Measurements from ENCODE around the gene MNAT1.
A peak's percentile ranks its signal among the peaks of the same experiment; 100 is the strongest.
"Not testable (repeated sequence)": the region's sequence is repeated elsewhere in the genome, so short reads cannot be mapped to it uniquely, and the experiment has no call there.

MNAT1 gene

DNA sequence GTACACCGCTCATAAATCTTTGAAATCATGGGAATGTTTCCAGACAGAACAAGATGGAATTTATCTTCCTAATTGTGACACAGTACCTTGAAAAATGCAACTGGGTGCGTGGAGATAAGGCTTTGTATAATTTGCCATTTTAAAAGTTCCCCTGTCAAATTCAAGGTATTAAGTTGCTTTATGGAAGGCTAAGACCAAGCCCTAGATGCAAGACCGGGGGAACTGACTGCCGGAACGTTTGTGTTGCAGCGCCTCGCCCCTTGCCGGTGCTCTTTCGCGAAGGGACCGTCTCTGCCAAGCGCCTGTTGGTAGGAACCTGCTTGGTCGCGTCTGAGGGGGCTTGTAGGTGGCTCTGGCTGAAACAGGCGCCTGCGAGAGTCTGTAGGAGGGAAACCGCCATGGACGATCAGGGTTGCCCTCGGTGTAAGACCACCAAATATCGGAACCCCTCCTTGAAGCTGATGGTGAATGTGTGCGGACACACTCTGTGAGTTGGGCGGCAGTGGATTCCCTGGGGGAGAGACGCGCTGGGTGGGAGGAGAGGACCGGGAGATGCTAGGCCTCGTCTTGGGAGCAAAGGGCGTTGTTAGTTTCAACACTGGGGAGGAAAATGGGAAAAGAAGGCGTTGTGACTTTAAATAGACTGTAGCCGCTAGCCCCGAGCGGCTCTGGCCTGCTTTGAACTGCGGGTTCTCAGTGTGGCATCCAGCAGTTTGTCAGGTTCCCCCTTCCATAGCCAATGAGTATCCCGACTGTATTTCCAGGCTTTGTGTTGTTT lies at the start of gene MNAT1:
Gene MNAT1 (plus strand): TSS at position 297 of the 778 bp plus-strand sequence. CDS start 102 bp downstream, at position 399.
- intact Hi-C loops (cut with DNase I) = loop anchor here (1.0 kb wide), 1 partner anchor 247 kb away; the partner anchor contains the start of genes SLC38A6 and TRMT5
- peak; percentile 78 to 97 (median 83) for DNase-seq

DNA sequence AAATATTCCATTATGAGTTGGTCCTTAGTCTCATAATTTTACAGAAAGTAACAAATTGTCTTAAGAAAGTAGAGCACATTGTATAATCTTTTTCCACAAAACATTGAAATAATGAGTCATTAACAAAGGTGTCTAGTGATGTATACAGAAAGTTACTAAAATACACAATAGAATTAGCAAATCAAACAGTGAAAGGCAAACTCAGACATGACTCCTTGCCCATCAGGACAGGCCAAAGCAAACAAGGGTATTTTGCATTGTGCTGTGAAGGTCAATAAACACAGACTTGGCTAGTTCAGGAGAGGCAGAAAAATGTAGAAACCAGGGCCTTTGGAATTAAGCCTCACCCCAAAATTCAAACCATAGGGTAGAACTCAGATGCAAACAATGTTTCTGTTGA lies 47.7 kb upstream of the MNAT1 start:
- intact Hi-C loops (cut with DNase I) = no loop called here
- DNase-seq = no peak

DNA sequence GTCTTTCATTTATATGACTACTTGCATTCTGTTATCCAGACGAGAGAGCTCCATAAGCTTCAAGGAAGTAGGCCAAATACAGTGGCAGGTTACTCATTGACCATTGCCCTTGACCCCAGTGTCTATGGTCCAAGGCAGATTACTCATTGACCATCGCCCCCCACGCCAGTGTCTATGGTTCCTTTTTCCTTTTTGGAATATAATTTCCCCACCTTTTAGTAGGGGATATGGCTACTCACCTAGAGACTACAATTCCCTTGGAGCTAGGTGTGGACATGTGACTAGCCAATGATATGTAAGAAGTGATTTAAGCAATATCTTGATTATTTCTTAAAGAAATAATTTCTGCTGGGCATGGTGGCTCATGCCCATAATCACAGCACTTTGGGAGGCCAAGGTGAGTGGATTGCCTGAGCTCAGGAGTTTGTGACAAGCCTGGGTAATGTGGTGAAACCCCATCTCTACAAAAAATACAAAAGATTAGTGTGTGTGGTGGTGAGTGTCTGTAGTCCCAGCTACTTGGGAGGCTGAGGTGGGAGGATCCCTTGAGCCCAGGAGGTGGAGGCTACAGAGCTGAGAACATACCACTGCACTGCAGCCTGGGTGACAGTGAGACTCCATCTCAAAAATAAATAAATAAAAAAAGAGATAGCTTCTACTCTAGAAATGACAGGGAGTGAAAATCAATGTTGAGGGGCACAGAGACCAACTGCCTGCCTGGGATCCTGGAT lies 43.0 kb upstream of the MNAT1 start:
- no peak for DNase-seq
- intact Hi-C loops (cut with DNase I) = no loop called here

DNA sequence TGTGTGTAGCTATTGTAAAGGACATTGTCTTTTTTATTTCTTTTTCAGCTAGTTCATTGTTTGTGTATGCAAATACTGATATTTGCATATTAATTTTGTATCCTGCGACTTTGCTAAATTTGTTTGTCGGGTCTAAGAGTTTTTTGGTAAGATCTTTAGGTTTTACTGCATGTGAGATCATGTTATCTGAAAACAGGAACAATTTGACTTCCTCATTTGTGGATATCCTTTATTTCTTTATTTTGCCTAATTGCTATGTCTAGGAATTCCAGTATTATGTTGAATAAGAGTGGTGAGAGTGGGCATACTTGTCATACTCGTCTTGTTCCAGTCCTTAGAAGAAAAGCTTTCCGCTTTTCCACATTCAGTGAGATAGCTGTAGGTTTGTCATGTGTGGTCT lies 39.2 kb upstream of the MNAT1 start:
- no peak for DNase-seq
- intact Hi-C loops (cut with DNase I) = no loop called here

DNA sequence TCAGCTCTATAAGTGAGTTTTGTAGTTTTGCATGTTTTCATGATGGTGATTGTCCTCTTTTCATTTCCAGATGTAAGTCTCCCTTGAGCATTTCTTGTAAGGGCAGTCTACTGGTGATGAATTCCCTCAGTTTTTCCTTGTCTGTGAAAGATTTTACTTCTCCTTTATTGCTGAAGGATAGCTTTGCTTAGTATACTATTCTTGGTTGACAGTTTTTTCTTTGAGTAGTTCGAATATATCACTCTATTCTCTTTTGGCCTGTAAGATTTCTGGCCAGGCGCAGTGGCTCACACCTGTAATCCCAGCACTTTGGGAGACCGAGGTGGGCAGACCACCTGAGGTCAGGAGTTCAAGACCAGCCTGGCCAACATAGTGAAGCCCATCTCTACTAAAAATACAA lies 34.0 kb upstream of the MNAT1 start:
- DNase-seq = no peak
- intact Hi-C loops (cut with DNase I) = no loop called here

DNA sequence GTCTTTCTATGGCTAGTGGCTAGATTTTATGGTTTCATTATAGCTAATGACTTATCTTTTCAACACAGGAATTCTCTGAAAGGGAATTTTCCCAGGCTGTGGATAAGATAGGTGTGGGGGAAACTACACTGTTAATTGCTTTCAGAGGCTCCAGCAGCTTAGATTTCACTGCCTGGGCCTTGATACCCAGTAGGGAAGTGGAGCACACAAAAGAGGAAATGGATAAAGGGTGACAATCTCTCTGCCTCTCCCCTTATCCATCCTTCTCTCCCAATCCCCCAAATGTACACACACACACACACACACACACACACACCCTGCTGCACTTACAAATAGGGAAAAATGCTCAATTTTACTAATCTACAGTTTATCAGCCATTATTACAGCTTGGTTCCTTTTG lies 29.5 kb upstream of the MNAT1 start:
- intact Hi-C loops (cut with DNase I) = no loop called here
- no peak for DNase-seq

DNA sequence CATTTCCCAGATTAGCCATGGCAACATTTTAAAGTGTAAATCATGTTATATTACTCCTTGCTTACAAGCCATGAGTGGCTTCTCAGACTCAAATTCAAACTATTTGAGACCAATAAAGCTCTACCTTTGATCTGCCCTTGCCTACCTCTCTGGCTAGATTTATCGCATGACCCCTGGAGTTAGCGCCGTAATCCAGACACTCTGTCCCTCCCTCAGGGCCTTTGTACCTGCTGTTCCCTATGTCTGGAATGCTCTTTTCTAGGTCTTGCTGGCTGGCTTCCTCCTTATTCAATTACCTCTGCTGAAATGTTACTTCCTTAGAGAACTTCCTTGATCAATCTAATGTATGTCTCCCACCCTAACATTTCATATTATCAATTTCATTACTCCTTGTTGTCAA lies 26.7 kb upstream of the MNAT1 start:
- intact Hi-C loops (cut with DNase I) = no loop called here
- no peak for DNase-seq

DNA sequence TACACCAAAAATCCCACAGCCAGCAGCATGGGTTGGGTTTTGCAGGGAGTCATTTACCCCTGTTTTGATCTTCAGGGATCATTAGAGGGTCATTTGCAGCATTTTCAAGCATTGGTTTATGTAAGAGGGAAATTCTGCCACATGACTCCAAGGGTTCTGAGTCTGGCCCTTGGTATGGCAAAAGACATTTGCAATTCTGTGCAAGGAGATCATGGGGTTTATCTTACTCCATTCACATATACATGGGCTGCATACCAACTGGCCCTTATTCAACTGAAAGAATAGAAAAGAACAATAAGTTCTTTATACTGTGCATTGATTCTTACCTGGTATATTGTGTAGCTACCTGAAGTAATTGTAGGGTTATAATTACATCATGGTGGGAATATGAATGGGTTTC lies 24.1 kb upstream of the MNAT1 start:
- intact Hi-C loops (cut with DNase I) = no loop called here
- DNase-seq = no peak

DNA sequence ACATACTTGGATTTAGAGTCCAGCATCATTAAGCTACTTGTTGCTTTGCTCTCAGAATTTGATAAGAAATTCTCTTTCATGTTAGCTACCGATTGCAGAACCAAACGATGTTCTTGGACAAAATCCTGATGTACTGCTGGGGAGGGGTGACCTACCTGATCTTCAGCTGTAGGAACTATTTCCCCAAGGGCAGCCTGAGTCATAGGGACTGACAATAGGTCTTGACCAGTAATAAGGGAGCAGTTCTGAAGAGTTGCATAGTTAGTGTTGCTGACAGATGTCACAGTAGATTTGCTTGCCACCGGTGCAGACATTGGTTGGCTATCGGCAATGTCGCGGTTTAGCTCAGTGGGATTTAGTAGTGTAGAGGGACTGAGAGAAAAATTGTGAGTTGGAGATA lies 21.0 kb upstream of the MNAT1 start:
- intact Hi-C loops (cut with DNase I) = no loop called here
- DNase-seq = no peak

DNA sequence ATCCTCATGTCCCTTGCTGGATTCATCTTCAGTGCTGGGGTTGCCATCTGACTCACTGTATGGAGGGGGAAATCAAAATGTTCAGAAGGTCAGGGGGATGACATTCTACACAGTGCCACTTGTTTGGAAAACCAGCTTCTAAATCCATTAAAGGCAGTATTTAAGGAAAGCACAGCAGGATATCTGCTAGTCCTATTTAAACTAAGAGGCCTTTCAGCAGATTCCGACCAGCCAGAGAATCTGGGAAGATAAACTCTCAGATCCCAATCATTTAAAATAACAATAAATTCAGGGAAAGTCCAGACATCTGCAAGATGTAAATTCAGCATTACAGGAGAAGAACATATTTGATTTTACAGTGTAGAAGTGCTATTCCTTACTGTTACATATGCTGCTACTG lies 14.2 kb upstream of the MNAT1 start:
- intact Hi-C loops (cut with DNase I) = no loop called here
- no peak for DNase-seq

DNA sequence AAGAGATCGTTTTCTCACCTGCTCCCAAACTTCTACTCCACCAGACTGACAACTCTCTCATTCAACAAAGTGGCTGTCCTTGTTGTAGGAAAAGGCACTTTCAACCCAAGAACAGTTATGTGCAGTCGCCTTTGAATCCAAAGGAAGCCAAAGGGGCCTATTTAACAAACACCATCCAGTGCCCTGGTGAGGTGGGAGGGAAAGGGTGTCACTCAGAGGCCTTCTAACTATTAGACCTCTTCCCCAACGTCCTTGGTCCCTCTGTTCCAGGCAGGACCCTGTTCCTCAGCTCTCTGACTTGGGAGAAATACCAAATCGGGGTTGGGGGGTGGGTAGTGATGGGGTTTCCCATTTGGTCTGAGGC lies 13.6 kb upstream of the MNAT1 start:
- DNase-seq = no peak
- intact Hi-C loops (cut with DNase I) = no loop called here

DNA sequence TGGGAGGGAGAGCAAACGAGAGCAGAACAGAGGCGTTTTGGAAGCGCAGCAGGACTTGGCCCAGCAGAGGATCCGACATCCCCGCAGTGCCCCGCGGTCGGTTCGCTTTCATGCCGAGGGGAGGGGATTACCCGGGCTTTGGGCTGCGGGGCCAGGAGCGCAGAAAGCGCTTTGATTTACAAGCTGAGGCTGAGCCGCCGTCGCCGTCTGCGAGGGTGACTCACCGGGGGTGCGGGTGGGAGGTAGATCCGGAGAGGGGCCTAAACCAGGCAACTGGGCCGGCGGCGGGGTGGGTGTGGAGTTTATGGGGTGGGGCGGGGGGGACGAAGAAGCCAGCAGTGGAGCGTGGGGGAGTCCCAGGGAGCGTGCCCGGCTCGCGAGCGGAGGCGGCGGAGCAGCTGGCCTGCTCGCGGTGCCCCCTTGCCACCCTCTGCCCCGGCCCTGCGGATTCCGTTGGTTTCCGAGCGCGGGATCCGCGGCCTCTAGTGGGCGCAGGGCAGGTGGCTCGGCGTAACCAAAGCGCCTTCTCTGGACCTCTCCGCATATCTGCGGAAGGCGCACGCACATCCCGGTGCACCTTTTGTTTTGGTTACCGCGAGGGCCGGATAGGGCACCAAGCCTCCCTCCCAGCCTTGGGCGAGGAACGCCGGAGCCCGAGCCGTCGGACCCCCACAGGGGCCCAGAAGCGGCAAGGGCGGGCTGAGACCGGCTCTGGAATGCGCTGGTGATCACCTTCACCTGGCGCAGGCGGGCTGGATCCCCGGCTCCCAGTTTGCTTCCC lies 13.0 kb upstream of the MNAT1 start:
- DNase-seq = peak; percentile 14 to 90 (median 32)
- intact Hi-C loops (cut with DNase I) = no loop called here

DNA sequence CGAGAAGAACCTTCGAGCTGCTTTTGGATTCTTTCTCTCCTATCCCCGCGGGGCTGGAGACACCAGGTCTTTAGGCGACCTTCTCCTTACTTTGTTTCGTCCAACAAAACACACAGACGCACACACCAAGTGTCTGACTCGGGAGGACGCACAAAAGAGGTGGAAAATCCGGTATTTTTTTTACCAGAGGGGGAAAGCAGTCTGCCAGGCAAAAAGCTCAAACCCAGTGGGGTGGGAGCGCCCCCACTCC lies 12.5 kb upstream of the MNAT1 start:
- intact Hi-C loops (cut with DNase I) = no loop called here
- no peak for DNase-seq

DNA sequence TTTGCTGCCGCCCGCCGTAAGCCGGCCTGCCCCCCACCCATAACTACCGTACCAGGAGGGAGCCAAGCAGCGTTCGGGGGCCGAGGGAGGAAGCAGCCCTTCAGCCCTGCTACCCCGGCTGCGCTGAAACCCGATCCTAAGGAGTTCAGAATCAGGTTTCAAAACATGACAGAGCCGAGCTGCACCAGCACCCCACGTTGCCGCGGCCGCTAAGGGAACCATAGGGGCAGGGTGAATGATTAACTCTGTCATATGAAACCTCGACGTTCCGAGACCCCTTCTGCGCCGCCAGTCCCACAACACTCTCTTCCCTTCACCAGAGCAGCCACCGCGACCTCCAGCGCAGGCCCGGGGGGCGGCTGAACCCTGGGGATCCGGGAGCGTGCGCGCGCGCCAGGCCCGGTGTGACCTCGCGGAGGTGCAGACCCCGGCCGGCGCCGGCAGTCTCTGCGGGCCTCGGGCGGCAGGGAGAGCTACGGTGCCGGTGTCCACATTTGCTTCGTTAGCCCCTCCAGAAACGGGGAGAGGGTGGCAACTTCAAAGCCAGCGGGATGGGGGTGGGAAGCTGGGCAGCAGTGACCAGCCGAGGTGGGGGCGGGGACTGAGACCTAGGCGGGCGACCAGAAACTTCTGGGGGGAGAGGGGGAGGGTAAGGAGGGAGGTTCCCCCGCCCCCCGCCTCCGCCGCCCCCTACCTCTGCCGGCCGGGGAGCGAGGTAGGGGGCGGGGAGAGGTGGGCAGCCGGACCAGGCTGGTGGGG lies 12.0 kb upstream of the MNAT1 start:
- intact Hi-C loops (cut with DNase I) = no loop called here
- DNase-seq = peak in 6 of 10 donors; percentile 4 to 81 (median 42)

DNA sequence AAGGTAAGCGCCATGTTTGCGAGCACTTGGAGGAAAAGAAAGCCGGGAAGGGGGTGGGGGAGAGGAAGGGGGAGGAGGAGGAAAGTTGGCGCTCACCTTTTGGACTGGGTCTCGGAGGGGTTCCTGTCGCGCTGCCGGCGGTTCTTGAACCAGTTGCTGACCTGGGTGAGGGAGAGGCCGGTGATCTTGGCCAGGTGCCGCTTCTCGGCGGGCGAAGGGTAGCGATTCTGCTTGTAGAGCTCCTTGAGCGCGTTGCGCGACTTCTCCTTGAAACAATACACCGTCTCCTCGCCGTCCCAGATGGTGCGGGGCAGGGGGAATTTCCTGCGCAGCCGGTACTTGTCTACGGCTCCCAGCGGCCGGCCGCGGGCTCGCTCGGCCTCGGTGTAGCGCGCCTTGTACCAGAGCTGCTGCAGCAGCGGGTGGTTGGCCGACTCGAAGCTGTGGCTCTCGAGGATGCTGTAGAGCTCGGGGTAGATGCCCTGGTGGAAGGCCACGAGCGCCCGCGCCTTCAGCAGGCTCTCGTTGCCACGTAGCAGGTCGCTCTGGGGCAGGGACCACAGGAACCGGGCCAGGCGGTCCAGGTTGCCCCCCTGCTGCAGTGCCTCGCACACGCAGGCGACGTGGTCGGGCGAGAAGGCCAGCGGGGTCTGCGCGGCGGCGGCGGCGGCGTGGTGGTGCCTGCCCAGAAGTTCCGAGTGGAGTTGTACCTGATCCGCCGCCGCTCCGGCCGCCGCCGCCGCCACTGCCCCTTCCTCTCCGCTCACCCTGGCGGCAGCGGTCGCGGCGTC lies 11.2 kb upstream of the MNAT1 start:
- peak; percentile 16 to 89 (median 28) for DNase-seq
- intact Hi-C loops (cut with DNase I) = no loop called here

DNA sequence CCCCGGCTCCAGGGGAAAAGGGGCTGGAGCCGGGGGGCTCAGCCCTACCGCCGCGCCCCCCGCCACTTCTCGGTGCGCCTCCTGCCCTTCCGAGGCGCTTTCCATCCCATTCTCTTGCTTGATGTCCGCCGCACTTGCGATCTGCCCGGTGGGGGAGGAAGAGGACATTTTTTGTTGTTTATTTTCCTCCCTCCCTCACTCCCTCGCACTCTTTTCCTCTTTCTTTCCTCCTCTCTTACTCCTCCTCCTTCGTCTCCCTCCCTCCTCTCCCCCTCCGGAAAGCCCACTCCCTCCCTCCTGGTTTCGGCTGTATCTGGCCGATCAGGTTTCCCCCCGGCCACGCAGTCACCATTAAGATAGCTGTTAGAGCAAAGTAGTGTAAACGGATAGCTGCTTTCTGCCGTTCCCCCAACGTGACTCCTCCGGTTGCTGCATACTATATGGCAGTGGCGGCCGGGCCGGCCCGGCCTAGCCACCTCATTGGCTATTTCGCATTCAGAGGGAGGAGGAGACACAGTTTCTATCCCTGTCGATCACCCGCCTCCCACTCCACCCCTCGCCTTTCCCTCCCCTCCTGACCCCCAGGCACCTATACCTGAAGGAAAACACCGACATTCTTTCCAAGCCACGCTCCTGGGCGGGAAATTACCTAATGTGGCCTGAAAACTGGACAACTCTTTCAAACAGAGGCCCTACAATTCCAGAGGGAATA lies 10.5 kb upstream of the MNAT1 start, which contains the start of gene SIX4:
Gene SIX4 (minus strand): TSS at position 445 of the 712 bp plus-strand sequence. CDS start 277 bp downstream, at position 168.
- intact Hi-C loops (cut with DNase I) = no loop called here
- peak; percentile 21 to 91 (median 70) for DNase-seq

DNA sequence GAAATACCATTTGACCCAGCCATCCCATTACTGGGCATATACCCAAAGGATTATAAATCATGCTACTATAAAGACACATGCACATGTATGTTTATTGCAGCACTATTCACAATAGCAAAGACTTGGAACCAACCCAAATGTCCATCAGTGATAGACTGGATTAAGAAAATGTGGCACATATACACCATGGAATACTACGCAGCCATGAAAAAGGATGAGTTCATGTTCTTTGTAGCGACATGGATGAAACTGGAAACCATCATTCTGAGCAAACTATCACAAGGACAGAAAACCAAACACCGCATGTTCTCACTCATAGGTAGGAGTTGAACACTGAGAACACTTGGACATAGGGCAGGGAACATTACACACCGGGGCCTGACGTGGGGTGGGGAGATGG lies 3.3 kb upstream of the MNAT1 start:
- DNase-seq; intact Hi-C loops (cut with DNase I): not testable (repeated sequence)

DNA sequence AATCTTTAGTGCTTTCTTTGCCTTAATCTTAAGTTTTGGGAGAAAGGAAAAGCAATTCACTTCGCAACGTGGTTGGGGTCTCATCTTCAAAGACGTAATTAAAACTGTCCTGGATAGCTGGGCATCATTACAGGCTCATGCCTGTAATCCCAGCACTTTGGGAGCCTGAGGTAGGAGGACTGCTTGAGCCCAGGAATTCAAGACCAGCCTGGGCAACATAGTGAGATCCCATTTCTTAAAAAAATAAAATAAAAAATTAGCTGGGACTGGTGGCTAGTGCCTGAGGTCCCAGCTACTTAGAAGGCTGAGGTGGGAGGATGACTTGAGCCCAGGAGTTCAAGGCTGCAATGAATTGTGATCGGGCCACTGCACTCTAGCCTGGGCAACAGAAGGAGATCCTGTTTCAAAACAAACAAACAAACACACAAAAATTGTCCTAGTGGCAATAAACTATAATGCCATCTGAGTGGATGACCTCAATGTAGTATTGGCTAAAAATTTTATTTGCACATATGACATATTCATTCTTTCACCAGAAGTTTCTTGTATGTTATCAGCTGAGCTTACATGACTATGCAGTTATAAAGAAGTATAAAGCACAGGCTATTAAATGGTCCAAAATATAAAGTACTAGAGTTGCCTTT lies 1.6 kb upstream of the MNAT1 start:
- intact Hi-C loops (cut with DNase I) = no loop called here
- no peak for DNase-seq

DNA sequence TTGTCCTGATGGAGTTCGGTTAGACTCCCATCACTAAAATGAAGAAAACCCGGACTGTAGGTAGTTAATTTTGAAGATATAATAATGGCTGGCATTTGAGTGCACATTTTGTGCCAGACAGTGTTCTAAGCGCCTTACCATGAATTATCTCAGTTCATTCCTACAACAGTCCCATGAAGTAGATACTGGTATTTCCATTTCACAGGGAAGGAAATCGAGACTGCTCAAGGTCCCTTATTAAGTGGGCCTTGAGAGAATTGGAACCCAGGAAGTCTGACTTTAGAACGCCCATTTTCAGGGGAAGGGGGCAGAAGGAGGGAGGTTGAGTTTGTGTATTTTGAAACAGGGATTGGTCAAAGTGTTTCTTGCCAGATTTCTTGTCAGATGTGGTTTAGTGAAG lies 855 bp downstream of the MNAT1 start:
- DNase-seq = no peak
- intact Hi-C loops (cut with DNase I) = no loop called here

Data from posterior cingulate gyrus (tissue), 11 donors.